ENCODE measurements around the gene CSNK1G2. TPM values are rescaled to one million over a fixed set of nuclear protein-coding genes. Genes with fewer than 3 reads are reported as not detected.

The CSNK1G2 gene
- total and polyA plus RNA-seq, 2 of the 13 experiments (the other 11 are each of a cell fraction or from before 2014, with no cell fraction given), result 53.8 to 72.5 TPM

DNA sequence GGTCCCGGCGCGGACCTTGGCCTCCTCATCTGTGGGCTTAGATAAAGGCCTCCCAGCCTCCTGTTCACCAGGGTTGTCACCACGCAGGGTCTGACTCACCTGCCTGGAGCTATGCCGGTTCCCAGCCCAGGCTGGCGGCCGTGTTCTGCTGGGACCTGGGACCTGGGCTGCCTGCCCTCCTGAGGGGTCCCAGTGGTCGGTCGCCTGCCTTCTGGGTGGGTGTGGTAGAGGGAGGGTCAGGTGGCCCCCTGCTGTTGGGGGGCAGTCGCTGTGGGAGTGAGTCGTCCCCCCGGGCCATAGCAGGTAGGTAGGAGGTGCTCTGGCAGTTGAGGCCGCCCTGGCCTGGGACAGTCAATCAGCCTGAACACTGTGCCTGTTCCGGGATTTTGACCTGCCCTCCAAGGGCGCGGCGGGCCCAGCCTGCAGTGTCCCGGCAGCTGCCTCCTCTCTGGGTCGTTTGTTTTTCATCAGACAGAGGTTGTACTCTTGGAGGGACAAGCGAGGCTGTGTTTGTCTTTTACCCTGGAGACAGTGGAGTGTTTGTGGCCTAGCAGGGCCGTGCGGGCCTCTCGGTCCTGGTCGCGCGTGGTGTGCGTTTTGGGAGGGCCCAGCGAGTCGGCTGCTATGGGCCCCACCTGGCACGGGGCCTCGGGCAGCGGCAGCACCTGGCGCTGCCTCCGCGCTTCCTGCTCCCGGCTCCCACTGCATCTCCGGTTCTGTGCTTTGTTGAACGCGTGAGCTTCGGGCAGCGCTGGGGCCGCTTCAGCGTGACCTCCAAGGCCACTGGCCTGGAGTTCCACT is 33.2 kb upstream of the CSNK1G2 start (continued):
- TF ChIP-seq EED (CRISPR knock-in tag; IDR thresholded peaks at IDR 0.05) (no peak), FOXA1 (IDR thresholded peaks at IDR 0.05) (no peak), FOXA1 (CRISPR knock-in tag; IDR thresholded peaks at IDR 0.05) (no peak), ZNF510 (CRISPR knock-in tag; IDR thresholded peaks at IDR 0.05; ENCODE audit: low read depth) (no peak), SP5 (CRISPR knock-in tag; IDR thresholded peaks at IDR 0.05; ENCODE audit: borderline replicate concordance, low read depth) (no peak), ZNF839 (CRISPR knock-in tag; IDR thresholded peaks at IDR 0.05; ENCODE audit: borderline replicate concordance) (no peak), ZNF780A (CRISPR knock-in tag; IDR thresholded peaks at IDR 0.05) (no peak; the same call in 1 of the 2 replicates), ZNF101 (CRISPR knock-in tag; IDR thresholded peaks at IDR 0.05; ENCODE audit: borderline replicate concordance, low read depth) (0 out of 2 replicates have a peak, but pooled peaks have one; percentile 54), TP53 (CRISPR knock-in tag; conservative IDR thresholded peaks at IDR 0.05) (no peak; the same call in 1 of the 2 replicates), ZNF558 (CRISPR knock-in tag; IDR thresholded peaks at IDR 0.05; ENCODE audit: borderline replicate concordance) (no peak), SMAD3 (CRISPR knock-in tag; IDR thresholded peaks at IDR 0.05) (no peak), ESRRA (CRISPR knock-in tag; IDR thresholded peaks at IDR 0.05; ENCODE audit: low read depth) (no peak), PAWR (CRISPR knock-in tag; IDR thresholded peaks at IDR 0.05; ENCODE audit: borderline replicate concordance) (0 out of 2 replicates have a peak, but pooled peaks have one; percentile 69), REL (CRISPR knock-in tag; conservative IDR thresholded peaks at IDR 0.05) (no peak), ZKSCAN1 (IDR thresholded peaks at IDR 0.05; ENCODE audit: low read length) (no peak), MAFK (conservative IDR thresholded peaks at IDR 0.05 in 1 of 2, IDR thresholded peaks at IDR 0.05 in 1 of 2; ENCODE audit: low read length in 2 of 2) (no peak), ZNF30 (CRISPR knock-in tag; IDR thresholded peaks at IDR 0.05) (0 out of 2 replicates have a peak, but pooled peaks have one; percentile 30), KDM5B (CRISPR knock-in tag; IDR thresholded peaks at IDR 0.05; ENCODE audit: borderline replicate concordance) (peak; percentile 19; the same call in 1 of the 2 replicates), ZNF33A (CRISPR knock-in tag; IDR thresholded peaks at IDR 0.05; ENCODE audit: borderline replicate concordance) (no peak), ASH2L (IDR thresholded peaks at IDR 0.05; ENCODE audit: insufficient read length, low read depth, low read length) (no peak), ZNF350 (CRISPR knock-in tag; IDR thresholded peaks at IDR 0.05; ENCODE audit: borderline replicate concordance, low read depth) (peak; percentile 68; the same call in 1 of the 2 replicates), ZNF737 (CRISPR knock-in tag; IDR thresholded peaks at IDR 0.05; ENCODE audit: borderline replicate concordance) (no peak), KMT2A (CRISPR knock-in tag; IDR thresholded peaks at IDR 0.05) (peak; percentile 43; the same call in 1 of the 2 replicates), KLF9 (CRISPR knock-in tag; IDR thresholded peaks at IDR 0.05; ENCODE audit: low read depth) (no peak)
- TF ChIP-seq, protein P1, sequence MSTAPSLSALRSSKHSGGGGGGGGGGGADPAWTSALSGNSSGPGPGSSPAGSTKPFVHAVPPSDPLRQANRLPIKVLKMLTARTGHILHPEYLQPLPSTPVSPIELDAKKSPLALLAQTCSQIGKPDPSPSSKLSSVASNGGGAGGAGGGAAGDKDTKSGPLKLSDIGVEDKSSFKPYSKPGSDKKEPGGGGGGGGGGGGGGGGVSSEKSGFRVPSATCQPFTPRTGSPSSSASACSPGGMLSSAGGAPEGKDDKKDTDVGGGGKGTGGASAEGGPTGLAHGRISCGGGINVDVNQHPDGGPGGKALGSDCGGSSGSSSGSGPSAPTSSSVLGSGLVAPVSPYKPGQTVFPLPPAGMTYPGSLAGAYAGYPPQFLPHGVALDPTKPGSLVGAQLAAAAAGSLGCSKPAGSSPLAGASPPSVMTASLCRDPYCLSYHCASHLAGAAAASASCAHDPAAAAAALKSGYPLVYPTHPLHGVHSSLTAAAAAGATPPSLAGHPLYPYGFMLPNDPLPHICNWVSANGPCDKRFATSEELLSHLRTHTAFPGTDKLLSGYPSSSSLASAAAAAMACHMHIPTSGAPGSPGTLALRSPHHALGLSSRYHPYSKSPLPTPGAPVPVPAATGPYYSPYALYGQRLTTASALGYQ (CRISPR knock-in tag; IDR thresholded peaks at IDR 0.05), result no peak
- TF ChIP-seq, protein P2, sequence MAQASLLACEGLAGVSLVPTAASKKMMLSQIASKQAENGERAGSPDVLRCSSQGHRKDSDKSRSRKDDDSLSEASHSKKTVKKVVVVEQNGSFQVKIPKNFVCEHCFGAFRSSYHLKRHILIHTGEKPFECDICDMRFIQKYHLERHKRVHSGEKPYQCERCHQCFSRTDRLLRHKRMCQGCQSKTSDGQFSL (CRISPR knock-in tag; IDR thresholded peaks at IDR 0.05), result no peak
- TF ChIP-seq, protein P3, sequence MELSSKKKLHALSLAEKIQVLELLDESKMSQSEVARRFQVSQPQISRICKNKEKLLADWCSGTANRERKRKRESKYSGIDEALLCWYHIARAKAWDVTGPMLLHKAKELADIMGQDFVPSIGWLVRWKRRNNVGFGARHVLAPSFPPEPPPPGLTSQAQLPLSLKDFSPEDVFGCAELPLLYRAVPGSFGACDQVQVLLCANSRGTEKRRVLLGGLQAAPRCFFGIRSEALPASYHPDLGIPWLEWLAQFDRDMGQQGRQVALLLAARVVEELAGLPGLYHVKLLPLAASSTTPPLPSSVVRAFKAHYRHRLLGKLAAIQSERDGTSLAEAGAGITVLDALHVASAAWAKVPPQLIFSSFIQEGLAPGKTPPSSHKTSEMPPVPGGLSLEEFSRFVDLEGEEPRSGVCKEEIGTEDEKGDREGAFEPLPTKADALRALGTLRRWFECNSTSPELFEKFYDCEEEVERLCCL (CRISPR knock-in tag; IDR thresholded peaks at IDR 0.05; ENCODE audit: borderline replicate concordance), result no peak
